Activated naive CD8-positive, alpha-beta T cell treated with anti-CD3 and anti-CD28 coated beads for 36 hours (primary cell): Measurements from ENCODE around the gene SIRT5. TPM values are rescaled to one million over a fixed set of nuclear protein-coding genes. Genes with fewer than 3 reads are reported as not detected.
A peak's percentile ranks its signal among the peaks of the same experiment; 100 is the strongest.

Source experiments
- DNase-seq: peaks from one replicate; pipeline ENCODE4 v3.0.0; 2021
- H3K27ac Mint-ChIP-seq: one replicate; pipeline ENCODE4 v1.8.0; 2022; ENCODE audit warnings: mild to moderate bottlenecking, moderate library complexity, mixed read lengths
- H3K27me3 Mint-ChIP-seq: one replicate; pipeline ENCODE4 v1.8.0; 2022; ENCODE audit warnings: mild to moderate bottlenecking, mixed read lengths
- H3K36me3 Mint-ChIP-seq: one replicate; pipeline ENCODE4 v1.8.0; 2021; ENCODE audit warnings: mild to moderate bottlenecking, mixed read lengths
- H3K4me1 Mint-ChIP-seq: one replicate; pipeline ENCODE4 v1.8.0; 2021; ENCODE audit warnings: mixed read lengths
- H3K4me3 Mint-ChIP-seq: one replicate; pipeline ENCODE4 v1.8.0; 2022; ENCODE audit warnings: mild to moderate bottlenecking, moderate library complexity, mixed read lengths
- H3K9me3 Mint-ChIP-seq: one replicate; pipeline ENCODE4 v1.8.0; 2022; ENCODE audit warnings: mixed read lengths
- total RNA-seq, 2 experiments: library from RNA; stranded (reverse); gene quantifications; one replicate each; pipeline ENCODE4 v1.2.3, GENCODE V29; 2021

The SIRT5 gene
- total RNA-seq, 2 experiments from 2014 or later: 8.9 to 9.9 TPM

GRCh38 chr6:13591205-13591921 lies 17.0 kb downstream of the SIRT5 start:
- H3K4me3 Mint-ChIP-seq: no peak overlapping the region
- no peaks in the 10 kb centered on the region for H3K4me1 Mint-ChIP-seq
- H3K36me3 Mint-ChIP-seq: peaks cover 2% of the 10 kb centered on the region
- no peaks in the 10 kb centered on the region for H3K27me3 Mint-ChIP-seq
- no peak for DNase-seq
- H3K9me3 Mint-ChIP-seq: no peaks in the 10 kb centered on the region
- no peak overlapping the region for H3K27ac Mint-ChIP-seq

- no peak overlapping the region for H3K27ac Mint-ChIP-seq
- H3K4me3 Mint-ChIP-seq: no peak overlapping the region
- no peak for DNase-seq
- H3K9me3 Mint-ChIP-seq: no peaks in the 10 kb centered on the region
- H3K36me3 Mint-ChIP-seq: peaks cover 8% of the 10 kb centered on the region
- peaks cover 7% of the 10 kb centered on the region for H3K4me1 Mint-ChIP-seq
- no peaks in the 10 kb centered on the region for H3K27me3 Mint-ChIP-seq
Measured at GRCh38 chr6:13593103-13593502, 18.7 kb downstream of the SIRT5 start.

GRCh38 chr6:13593720-13594119 lies 19.3 kb downstream of the SIRT5 start:
- Mint-ChIP-seq H3K27ac (no peak overlapping the region), H3K36me3 (peaks cover 10% of the 10 kb centered on the region), H3K27me3 (no peaks in the 10 kb centered on the region), H3K4me3 (no peak overlapping the region), H3K4me1 (peaks cover 7% of the 10 kb centered on the region), H3K9me3 (no peaks in the 10 kb centered on the region)
- DNase-seq: no peak

- Mint-ChIP-seq H3K27ac (no peak overlapping the region), H3K4me3 (no peak overlapping the region), H3K36me3 (peaks cover 15% of the 10 kb centered on the region), H3K27me3 (no peaks in the 10 kb centered on the region), H3K4me1 (peaks cover 7% of the 10 kb centered on the region), H3K9me3 (no peaks in the 10 kb centered on the region)
- DNase-seq: no peak
Measured at GRCh38 chr6:13597073-13597472, 22.7 kb downstream of the SIRT5 start.

GRCh38 chr6:13600036-13600435 lies 25.6 kb downstream of the SIRT5 start:
- H3K27ac Mint-ChIP-seq: no peak overlapping the region
- H3K4me3 Mint-ChIP-seq: no peak overlapping the region
- no peaks in the 10 kb centered on the region for H3K27me3 Mint-ChIP-seq
- no peak for DNase-seq
- H3K36me3 Mint-ChIP-seq: peaks cover 17% of the 10 kb centered on the region
- H3K4me1 Mint-ChIP-seq: peaks cover 7% of the 10 kb centered on the region
- no peaks in the 10 kb centered on the region for H3K9me3 Mint-ChIP-seq

GRCh38 chr6:13604135-13604534 lies 29.7 kb downstream of the SIRT5 start:
- Mint-ChIP-seq H3K4me1 (no peaks in the 10 kb centered on the region), H3K27ac (no peak overlapping the region), H3K4me3 (no peak overlapping the region), H3K27me3 (no peaks in the 10 kb centered on the region), H3K9me3 (no peaks in the 10 kb centered on the region), H3K36me3 (peaks cover 18% of the 10 kb centered on the region)
- no peak for DNase-seq

- Mint-ChIP-seq H3K4me1 (no peaks in the 10 kb centered on the region), H3K36me3 (peaks cover 18% of the 10 kb centered on the region)
Measured at GRCh38 chr6:13604546-13605416, 30.4 kb downstream of the SIRT5 start.

GRCh38 chr6:13605634-13606033 lies 31.2 kb downstream of the SIRT5 start:
- Mint-ChIP-seq H3K36me3 (peaks cover 18% of the 10 kb centered on the region), H3K9me3 (no peaks in the 10 kb centered on the region), H3K4me1 (no peaks in the 10 kb centered on the region), H3K4me3 (no peak overlapping the region), H3K27ac (no peak overlapping the region), H3K27me3 (no peaks in the 10 kb centered on the region)
- no peak for DNase-seq

More at GRCh38 chr6:13604546-13605416, 30.4 kb downstream of the SIRT5 start:
- Mint-ChIP-seq H3K27me3 (no peaks in the 10 kb centered on the region), H3K27ac (no peak overlapping the region), H3K9me3 (no peaks in the 10 kb centered on the region), H3K4me3 (no peak overlapping the region)
- no peak for DNase-seq

GRCh38 chr6:13611715-13612114 lies 37.3 kb downstream of the SIRT5 start:
- no peaks in the 10 kb centered on the region for H3K9me3 Mint-ChIP-seq
- peaks cover 4% of the 10 kb centered on the region for H3K27me3 Mint-ChIP-seq
- no peak overlapping the region for H3K4me3 Mint-ChIP-seq
- H3K27ac Mint-ChIP-seq: peak overlapping the region; percentile 73
- H3K4me1 Mint-ChIP-seq: peaks cover 30% of the 10 kb centered on the region
- peaks cover 16% of the 10 kb centered on the region for H3K36me3 Mint-ChIP-seq
- no peak for DNase-seq

- Mint-ChIP-seq H3K36me3 (peaks cover 22% of the 10 kb centered on the region), H3K27ac (peak overlapping the region; percentile 34), H3K27me3 (peaks cover 4% of the 10 kb centered on the region), H3K4me3 (peak overlapping the region; percentile 99), H3K4me1 (peaks cover 39% of the 10 kb centered on the region), H3K9me3 (no peaks in the 10 kb centered on the region)
- DNase-seq: no peak
Measured at GRCh38 chr6:13613029-13613594, 38.7 kb downstream of the SIRT5 start.

GRCh38 chr6:13614126-13614925 lies 39.9 kb downstream of the SIRT5 start:
- H3K9me3 Mint-ChIP-seq: no peaks in the 10 kb centered on the region

GRCh38 chr6:13614926-13615791 lies 40.8 kb downstream of the SIRT5 start, which contains the start of gene NOL7:
Gene NOL7 (plus strand): TSS chr6:13615335. CDS start chr6:13615359, 24 bp downstream.
- Mint-ChIP-seq H3K36me3 (peaks cover 35% of the 10 kb centered on the region), H3K4me1 (peaks cover 45% of the 10 kb centered on the region), H3K9me3 (no peaks in the 10 kb centered on the region), H3K27ac (peak within 1 kb of the TSS; percentile 89), H3K27me3 (peaks cover 4% of the 10 kb centered on the region), H3K4me3 (peak within 1 kb of the TSS; percentile 99)
- DNase-seq: peak; percentile 97

More at GRCh38 chr6:13614126-13614925, 39.9 kb downstream of the SIRT5 start:
- H3K27ac Mint-ChIP-seq: peak overlapping the region; percentile 89
- peaks cover 43% of the 10 kb centered on the region for H3K4me1 Mint-ChIP-seq
- H3K4me3 Mint-ChIP-seq: peak overlapping the region; percentile 99
- H3K36me3 Mint-ChIP-seq: peaks cover 30% of the 10 kb centered on the region
- peak; percentile 44 for DNase-seq
- peaks cover 4% of the 10 kb centered on the region for H3K27me3 Mint-ChIP-seq

- Mint-ChIP-seq H3K4me3 (peak overlapping the region; percentile 99), H3K27me3 (peaks cover 4% of the 10 kb centered on the region), H3K36me3 (peaks cover 35% of the 10 kb centered on the region), H3K4me1 (peaks cover 44% of the 10 kb centered on the region), H3K27ac (peak overlapping the region; percentile 89), H3K9me3 (no peaks in the 10 kb centered on the region)
- peak; percentile 55 for DNase-seq
Measured at GRCh38 chr6:13615792-13616120, 41.4 kb downstream of the SIRT5 start.

- Mint-ChIP-seq H3K27ac (peak overlapping the region; percentile 89), H3K4me3 (peak overlapping the region; percentile 99), H3K36me3 (peaks cover 33% of the 10 kb centered on the region), H3K4me1 (peaks cover 35% of the 10 kb centered on the region), H3K9me3 (no peaks in the 10 kb centered on the region), H3K27me3 (peaks cover 4% of the 10 kb centered on the region)
- no peak for DNase-seq
Measured at GRCh38 chr6:13617066-13617465, 42.7 kb downstream of the SIRT5 start.
